ENCODE measurements around the gene ZBTB20.

- TF ChIP-seq CTCF (conservative IDR thresholded peaks at IDR 0.05; ENCODE audit: low read depth, low read length) (no peak), BHLHE40 (IDR thresholded peaks at IDR 0.05; ENCODE audit: low read depth, low read length) (no peak), MXI1 (IDR thresholded peaks at IDR 0.05; ENCODE audit: borderline replicate concordance, low read depth, low read length) (no peak)
These were observed 702.9 kb downstream of the ZBTB20 start for GRCh38 chr3:114444216-114444615.

Data from IMR-90 (cell line).